ENCODE results near the gene ABTB2. TPM values are rescaled to one million over a fixed set of nuclear protein-coding genes. Genes with fewer than 3 reads are reported as not detected.

ABTB2 gene
- polyA plus RNA-seq, 1 donor = 8.7 TPM

- DNase-seq = no peak
Observed at GRCh38 chr11:34284156-34284555, 73.7 kb downstream of the ABTB2 start.

- DNase-seq = no peak
Observed at GRCh38 chr11:34280945-34281872, 76.6 kb downstream of the ABTB2 start.

- DNase-seq = no peak
Observed at GRCh38 chr11:34278693-34279297, 79.0 kb downstream of the ABTB2 start.

- no peak for DNase-seq
Observed at GRCh38 chr11:34278175-34278574, 79.6 kb downstream of the ABTB2 start.

GRCh38 chr11:34277171-34277570 lies 80.6 kb downstream of the ABTB2 start:
- DNase-seq = no peak

- DNase-seq = no peak
Observed at GRCh38 chr11:34276352-34276864, 81.4 kb downstream of the ABTB2 start.

- DNase-seq = no peak
Observed at GRCh38 chr11:34275486-34275885, 82.3 kb downstream of the ABTB2 start.

- peak; percentile 89 for DNase-seq
Observed at GRCh38 chr11:34274712-34275398, 83.0 kb downstream of the ABTB2 start.

GRCh38 chr11:34273099-34273498 lies 84.7 kb downstream of the ABTB2 start:
- DNase-seq = no peak

- DNase-seq = no peak
Observed at GRCh38 chr11:34271727-34272126, 86.1 kb downstream of the ABTB2 start.

- DNase-seq = no peak
Observed at GRCh38 chr11:34270711-34271110, 87.1 kb downstream of the ABTB2 start.

- DNase-seq = no peak
Observed at GRCh38 chr11:34269694-34270245, 88.0 kb downstream of the ABTB2 start.

- no peak for DNase-seq
Observed at GRCh38 chr11:34268906-34269430, 88.8 kb downstream of the ABTB2 start.

- no peak for DNase-seq
Observed at GRCh38 chr11:34267417-34267816, 90.4 kb downstream of the ABTB2 start.

- DNase-seq = no peak
Observed at GRCh38 chr11:34267013-34267412, 90.8 kb downstream of the ABTB2 start.

- peak; percentile 54 for DNase-seq
Observed at GRCh38 chr11:34266090-34266912, 91.5 kb downstream of the ABTB2 start.

- DNase-seq = no peak
Observed at GRCh38 chr11:34264303-34265110, 93.3 kb downstream of the ABTB2 start.

GRCh38 chr11:34263441-34264091 lies 94.2 kb downstream of the ABTB2 start:
- DNase-seq = no peak

GRCh38 chr11:34262531-34263081 lies 95.2 kb downstream of the ABTB2 start:
- DNase-seq = no peak

GRCh38 chr11:34261820-34262219 lies 96.0 kb downstream of the ABTB2 start:
- no peak for DNase-seq

Measured in hindlimb muscle (tissue), 1 donor.